GM21381 (cell line): Measurements from ENCODE around the gene IFT43.

ENCODE experiments used
- ATAC-seq: cut with Tn5 transposase; IDR thresholded peaks from one replicate; pipeline ENCODE4 v1.9.1; 2021; ENCODE audit warnings: mild to moderate bottlenecking, moderate library complexity; ENCODE audit not compliant: unreplicated experiment

The IFT43 gene

DNA sequence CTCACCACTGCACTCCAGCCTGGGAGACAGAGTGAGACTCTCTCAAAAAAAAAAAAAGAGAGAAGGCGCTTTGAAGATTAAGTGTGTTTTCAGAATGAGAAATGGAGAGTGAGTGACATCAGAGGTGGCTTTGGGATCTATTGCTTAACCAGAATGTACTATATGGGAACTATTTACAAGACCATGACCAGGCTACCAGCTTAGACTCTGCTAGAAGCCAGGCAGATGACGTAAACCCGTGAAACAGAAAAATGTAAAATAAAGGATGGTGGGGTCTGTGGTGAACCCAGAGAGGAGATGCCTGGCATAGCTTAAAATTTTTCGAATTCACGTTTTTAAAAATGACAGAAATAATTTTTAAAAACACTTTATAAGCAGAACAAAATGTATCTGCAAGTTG, 82.0 kb downstream of the IFT43 start:
- ATAC-seq, result no peak

DNA sequence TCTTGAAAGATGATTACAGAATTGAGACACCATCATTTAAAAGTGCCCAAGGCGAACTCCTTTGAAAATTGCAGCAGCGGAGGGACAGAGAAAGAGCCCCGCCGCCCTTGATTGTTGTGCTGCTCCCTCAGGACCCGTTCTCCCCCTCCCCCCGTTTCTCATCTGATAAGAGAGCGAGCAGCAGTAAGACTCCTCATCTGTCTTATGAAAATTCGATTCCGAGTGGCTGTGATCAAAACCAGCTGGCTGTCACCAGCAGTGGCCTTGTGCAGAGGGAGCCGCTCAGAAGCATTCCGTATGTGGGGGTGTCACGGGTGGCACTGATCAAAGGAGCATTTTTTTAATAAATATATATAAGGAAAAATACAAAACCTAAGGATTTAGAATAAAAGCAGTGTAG, 88.2 kb downstream of the IFT43 start:
- no peak for ATAC-seq

DNA sequence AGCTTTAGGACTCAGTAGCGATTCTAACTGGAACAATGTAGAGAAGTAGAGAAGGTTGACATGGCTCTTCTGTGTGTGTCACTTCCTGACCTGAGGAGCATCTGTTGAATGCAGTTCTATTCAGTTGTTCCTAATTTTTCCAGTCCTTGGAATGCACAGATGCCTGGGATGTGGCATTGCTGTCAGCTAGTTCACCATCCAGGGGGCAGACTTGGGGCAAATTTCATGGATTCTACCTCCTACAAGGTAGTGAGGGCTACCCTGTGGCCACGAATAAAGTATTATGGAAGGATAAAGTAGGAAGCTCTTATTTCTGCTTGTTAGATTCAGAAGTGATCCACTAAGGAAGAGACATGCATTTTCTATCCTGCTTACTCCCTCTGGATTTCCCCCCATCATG, 91.8 kb downstream of the IFT43 start:
- ATAC-seq, result no peak

DNA sequence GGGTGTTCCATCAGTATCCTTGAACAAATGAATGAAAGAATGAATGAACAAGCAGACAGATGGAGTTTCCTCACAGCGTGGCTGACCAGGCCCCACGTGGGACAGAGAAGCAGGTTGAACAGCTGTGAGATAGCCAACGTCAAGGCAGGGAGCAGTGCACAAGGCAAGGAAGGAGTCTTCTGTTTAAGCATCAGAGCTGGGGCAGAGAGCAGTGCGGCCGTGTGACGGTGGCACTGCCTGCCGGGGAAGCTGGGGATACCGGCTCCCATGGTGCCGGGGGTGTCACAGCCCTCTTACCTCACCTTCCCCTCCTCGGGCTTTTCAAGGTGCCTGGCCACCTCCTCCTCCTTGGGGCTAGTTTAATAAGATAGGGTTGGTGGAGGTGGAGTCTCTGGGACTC, 92.9 kb downstream of the IFT43 start:
- ATAC-seq, result no peak

DNA sequence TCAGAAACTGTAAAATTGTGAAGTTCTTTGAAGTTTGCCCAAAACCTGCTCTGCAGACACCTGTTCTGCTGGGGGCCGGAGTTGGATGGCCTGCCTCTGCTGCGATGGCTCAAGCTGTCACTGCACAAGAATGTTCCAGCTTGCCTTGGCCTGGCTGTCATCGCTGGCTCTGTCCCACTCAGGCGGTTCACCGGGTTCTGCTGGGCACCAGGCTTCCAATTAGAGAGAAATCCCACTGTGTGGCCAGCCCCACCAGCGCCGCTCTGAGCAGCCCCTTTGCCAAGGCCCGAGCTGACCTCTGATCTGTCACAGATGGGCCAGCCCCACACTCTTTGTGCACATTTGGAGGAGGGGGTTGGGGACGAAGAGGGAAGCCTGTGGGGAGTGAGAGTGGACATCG, 94.5 kb downstream of the IFT43 start:
- ATAC-seq, result no peak

DNA sequence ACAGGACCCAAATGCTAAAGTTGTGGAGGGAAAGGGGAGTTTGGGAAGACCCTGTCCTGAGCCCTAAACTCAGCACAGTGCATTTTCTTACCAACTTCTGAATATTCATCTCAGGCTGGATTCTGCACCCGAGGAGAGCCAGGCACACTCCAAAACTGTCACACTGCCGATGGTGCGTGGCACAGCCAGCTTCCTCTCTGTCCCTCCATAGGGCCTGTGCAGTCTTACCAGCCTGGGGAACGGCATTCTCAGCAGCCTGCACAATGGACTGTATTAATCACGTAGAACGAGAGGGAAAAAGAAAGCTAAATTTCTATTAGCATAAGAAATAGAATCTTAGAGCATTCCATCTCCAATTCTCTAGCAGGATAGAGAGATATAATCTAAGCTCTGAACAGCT, 94.9 kb downstream of the IFT43 start:
- ATAC-seq, result no peak

DNA sequence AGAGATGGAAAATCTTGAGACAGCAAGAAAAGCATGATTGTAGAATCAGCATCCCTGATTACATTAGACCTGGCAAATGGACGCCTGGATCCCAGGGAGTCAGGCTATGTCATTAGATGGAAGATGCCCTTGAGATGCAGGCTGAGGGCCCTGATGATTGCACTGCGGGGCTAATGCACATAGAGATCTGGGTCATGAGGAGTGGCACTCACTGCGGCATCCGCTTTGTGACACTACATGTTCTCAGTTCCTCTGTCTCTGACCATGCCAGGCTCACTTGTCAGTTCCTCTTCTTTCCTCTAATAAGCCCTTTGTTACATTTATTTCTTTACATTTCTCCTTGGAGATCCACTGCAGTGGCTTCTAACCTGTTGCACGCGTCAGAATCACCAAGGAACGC, 96.1 kb downstream of the IFT43 start:
- no peak for ATAC-seq

DNA sequence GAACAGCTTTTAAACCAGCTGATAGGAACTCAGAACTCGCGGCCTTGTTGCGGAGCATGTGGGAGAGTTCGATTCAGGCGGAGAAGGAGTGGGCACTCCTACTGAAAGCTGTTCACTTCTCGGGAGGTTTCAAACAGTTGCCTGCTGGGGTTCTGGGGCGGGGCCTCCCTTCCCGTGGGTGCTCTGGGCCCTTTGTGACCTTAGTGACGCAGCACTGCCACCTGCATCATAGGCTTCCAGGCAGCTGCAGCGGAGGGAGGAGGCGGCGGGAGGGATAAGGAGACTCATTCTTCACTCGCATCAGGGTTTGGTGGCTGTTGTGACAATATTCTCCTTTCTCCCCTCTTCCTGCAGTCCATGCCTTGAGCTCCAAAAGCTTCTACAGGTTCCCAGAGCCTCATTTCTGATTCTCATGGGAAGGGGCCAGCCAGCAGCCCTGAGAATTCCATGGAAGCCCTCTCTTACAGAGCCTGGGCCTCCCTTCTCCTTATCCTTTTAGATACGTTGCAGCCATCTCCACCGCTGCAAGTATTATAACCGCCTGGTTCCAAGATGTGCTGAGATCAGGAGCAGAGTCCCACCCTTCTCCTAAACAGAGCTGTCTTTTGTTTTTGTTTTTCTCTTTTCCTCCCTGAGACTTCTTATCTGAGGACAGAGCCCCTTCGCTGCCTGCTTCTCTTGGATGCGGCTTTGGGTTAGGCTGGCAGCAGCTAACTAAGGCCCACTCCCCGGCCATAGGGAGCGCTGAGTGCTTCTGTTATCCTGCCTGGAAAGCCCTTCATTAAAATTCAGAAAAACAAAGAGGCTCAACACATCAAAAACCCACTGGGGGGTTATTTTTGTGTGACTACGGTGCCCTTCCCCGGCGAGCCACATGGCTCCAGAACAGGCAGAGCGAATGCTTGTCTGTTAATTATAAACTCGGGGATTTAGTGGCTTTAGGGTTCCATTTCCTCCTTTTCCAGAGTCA, 98.5 kb downstream of the IFT43 start:
- no peak for ATAC-seq

DNA sequence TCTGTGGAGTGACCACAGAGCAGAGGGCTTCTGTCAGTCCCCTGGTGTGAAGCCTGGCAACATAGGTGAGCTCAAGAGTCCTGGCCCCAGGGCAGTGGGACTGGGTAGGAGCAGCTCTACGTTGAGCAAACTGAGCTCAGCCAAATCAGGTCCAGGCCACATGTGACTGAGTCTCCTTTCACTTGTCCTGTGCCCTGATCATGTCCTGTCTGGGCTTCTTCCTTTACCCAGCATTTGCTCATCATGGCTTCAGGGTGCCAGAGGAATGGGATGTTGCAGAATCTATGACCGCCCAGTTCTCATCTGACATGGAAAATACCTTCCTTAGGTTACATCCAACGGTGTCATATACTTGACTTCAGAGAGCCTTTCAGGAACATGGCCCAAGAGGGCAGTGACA, 99.8 kb downstream of the IFT43 start:
- no peak for ATAC-seq

DNA sequence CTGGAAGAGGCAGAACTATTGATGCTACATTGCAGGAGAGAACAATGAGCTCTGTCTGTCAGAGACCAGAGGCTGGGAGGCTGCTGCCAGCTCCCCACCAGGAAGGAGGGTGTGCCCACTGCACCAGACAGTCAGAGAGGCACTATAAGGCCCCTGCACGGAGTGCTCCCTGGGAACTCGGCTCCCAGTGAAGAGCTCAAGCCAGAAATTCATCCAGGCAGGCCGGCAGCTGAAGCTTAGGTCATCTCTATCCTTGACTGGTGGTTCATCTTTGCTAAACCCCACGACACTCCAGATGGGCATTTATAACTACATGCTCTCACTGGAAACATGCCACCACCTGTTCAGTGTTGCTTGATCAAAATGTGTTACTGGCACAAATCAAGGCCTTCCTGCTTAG, 101.1 kb downstream of the IFT43 start:
- ATAC-seq, result no peak

DNA sequence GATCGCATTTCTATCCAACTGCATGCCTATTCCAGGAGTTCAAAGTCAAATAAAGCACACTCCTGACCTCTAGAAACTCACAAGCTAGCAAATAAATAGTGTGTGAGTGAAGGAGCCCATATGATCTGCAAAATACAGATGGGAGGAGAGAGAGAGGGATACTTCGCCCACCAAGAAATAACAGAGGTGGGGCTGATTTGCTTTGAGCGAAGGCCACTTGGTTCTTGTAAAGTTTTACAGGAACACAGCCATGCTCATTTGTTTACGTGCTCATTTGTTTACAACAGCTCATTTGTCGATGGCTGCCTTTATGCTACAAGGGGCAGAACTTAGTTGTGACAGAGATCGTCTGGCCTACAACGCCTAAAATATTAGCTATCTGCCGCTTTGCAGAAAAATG, 102.8 kb downstream of the IFT43 start:
- no peak for ATAC-seq

DNA sequence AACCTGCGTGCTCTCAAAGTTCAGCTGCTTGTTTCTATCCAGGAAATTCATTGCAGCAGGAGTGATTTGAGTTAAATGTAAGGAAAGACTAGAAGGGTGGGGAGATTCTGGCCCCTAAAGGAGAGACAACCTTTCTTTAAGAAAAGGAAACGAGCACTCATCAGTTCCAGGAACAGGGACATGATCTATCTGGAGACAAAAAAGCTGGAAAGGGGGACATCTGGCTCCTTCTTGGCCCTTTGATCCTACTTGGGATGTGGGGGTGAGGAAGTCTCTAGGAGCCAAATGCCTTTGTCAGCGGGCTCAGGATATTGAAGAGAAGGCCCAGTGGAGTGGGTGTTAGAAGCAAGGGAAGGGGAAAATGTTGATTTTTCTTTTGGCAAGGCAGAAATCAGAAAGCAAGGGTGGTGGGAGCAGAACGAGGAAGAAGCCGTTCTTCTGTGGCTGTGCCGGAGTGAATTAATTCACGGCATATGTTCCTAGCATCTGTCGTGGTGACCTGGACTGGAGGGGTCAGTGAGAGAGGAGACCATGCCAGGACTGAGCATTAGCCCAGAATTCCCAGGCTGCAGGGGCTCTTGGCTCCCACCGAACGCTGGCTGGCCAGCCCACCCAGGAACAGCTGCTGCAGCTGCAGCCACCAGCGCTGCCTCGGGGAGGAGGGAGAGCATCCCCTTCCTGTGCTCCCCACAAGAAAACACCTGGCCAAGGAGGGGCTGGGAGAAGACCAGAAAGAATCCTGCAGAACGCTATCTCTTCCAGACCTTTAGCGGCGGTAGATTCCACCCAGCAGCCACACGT, 103.4 kb downstream of the IFT43 start:
- no peak for ATAC-seq

DNA sequence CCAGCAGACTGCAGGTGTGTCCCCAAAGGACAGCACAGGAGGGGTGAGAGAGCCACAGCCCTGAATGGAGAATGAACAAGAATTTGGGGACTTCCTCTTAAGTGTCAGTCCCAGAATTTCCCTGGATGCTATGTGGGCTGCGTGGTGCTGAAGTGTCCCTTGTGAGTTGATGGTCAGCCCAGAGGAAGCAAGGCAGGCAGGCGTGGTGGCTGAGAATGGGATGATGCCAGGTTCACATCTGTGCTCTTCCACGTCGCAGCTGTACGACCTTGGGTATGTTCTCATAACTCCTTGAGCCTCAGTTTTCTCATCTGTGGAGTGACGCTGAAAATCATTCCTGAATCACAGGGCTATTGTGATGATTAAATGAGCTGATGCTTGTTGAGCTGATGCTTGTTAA, 104.0 kb downstream of the IFT43 start:
- no peak for ATAC-seq

DNA sequence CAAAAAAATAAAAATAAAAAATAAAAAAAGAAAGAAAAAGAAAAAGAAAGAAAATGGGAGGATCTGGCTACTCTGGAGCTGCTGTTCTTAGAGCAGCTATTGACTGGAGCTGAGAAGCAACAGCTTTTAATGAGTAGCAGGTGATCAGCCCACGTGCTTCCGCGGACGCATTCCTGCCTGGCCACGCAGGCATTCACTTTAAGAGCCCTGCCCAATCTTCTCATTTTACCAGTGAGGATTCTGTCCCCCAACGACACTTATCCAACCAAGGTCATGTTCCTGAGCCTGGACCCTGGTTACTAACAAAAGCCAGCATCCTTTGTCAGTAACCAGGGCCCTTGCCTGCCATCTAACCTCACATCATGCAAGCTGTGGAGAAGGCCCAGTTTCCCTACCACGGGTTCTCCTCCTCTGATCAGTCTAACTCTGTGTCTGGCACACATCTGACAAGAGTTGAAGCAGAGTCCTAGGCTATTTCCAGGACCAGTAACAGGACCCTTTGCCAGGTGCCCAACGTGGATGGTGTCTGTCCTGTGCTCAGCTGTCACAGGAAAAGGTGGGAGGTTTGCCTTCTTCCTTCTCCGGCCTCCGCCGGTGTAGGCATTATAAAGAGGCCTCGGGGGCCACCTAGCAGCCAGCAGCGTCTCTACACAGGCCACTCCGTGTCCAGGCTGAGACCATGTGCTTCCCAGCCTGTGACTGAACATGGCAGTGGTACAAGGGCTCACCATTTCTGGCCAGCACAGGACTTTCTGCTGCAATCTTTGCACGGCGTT, 105.2 kb downstream of the IFT43 start:
- ATAC-seq, result no peak

DNA sequence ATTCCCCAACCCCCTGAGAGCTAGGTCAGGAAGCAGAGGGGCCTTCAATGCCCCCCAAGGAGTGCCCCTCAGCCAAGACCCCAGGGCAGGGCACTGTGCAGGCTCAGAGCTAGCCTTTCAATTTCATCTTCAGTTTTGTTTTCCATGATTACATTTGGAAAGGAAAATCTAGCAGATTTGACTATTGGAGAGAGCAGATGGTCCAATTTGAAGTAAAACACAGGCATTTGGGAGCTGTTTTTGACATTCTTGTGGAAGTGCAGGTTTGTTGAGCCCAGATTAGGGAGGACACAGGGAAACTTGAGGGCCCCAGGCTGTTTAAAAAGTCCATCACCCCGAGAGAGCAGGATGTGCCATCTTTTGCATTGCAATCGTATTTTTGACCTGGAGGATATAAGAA, 107.5 kb downstream of the IFT43 start:
- no peak for ATAC-seq

DNA sequence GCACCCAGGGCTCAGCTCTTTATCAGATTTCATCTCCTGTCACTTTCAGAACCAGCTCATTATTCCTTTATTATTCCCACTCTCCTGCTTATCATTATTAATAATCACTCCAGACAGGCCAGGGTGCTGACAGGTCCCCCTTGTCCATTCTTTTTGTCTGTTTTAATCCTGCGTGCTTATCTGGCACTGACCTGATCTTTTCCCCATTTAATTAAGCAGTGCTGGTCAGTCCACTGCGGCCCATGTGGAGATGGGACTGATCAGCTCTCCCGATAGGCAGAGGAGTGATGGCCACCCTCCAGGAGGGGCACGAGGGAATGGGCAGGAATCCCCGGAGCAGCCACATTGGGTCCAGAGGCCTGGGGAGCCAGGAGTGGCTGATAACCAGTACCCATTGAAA, 110.7 kb downstream of the IFT43 start:
- ATAC-seq, result no peak

DNA sequence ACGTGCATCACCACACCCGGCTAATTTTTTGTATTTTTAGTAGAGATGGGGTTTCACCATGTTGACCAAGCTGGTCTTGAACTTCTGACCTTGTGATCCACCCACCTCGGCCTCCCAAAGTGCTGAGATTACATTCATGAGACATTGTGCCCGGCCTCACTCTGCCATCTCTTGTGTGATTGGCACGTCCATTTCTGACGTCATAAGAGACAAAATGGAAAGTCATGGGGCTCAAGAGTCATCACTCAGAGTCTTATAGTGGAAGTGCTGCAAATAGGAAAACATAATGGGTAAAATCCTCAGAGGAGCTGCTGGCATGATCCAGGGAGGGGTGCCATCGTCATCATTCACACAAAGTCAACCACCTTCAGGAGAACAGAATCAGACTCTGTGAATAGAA, 112.0 kb downstream of the IFT43 start:
- no peak for ATAC-seq

DNA sequence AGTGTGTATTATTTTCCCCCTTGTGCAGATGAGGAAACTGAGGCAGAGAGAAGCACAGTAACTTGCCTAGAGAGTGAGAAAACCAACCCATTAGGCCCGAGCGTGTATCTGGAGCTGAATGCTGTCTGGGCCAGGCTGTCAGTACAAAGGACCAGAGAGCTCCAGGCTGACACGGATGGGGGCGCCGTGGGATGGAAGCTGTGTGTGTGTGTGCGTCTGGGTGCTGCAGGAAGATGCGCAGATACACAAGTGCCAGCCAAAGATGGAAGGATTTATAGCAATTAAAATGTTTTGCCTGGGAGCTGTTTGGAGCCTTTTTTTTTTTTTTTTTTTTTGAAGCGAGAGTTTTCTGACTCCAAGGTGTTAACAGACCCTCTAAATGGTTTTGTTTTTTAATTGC, 112.5 kb downstream of the IFT43 start:
- ATAC-seq, result no peak

DNA sequence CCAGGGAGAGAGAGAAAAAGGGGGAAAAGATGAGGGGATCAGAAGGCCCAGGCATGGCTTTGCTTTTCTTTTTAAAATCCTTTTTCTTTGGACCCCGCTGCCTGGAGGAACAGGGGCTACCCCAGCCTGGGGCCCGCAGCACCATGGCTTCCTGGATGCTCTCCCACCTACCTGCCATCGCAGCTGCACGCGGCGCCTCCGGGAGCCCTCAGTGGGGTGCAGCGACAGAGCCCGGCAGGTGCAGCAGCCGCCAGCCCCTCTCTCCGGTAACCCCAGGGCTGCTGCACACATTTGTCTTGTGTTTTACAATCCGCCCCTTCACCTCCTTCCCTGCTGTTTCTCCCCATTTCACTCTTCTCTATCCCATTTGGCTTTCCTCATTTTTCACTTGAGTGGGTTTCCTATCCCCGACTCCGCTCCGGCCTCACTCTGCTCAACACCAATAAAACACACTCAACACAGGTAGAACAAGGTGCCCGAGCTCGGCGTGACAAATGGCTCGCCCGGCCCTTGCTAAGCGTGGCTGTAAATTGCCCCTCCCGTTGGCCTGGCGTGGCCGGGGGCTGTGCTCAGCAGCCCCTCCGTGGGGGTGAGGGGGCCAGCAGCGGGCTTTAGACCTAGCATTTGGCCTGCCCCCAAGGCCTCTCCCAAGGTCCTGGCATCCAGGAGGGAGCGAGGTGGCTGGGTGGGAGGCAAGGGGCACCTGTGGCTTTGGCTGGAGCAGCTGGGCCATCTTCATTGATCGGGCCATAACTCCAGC, 113.5 kb downstream of the IFT43 start:
- ATAC-seq, result no peak

DNA sequence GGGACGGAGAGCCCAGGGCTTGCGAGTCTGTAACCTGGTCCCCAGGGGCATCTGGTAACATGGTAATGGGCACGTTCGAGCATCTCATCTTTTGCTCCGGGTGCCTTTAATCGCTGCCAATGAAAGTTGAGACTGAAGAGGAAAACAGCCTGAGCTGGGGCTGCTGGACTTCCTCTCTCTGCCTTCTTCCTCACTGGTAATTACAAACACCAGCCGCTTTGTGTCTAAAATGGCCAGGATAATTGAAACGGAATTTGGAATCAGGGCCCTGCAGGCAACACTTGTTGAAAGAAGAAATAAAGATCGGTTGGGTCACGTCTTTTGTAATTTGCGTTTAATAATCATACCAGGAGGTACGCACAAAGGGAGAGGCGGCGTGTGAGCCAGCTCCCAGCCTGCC, 114.7 kb downstream of the IFT43 start:
- no peak for ATAC-seq
